Activated naive CD4-positive, alpha-beta T cell treated with anti-CD3 and anti-CD28 coated beads for 36 hours (primary cell): ENCODE results near the gene VAT1L. TPM values are rescaled to one million over a fixed set of nuclear protein-coding genes. Genes with fewer than 3 reads are reported as not detected.

Experiments
- CTCF ChIA-PET: fragments of 350-600 bp; sonication (Branson Sonifier 250); formaldehyde crosslinking; loops from one replicate; lab custom pipeline; 2021; ENCODE audit warnings: antibody characterized with exemption; lab: Charles Lee
- DNase-seq: peaks from one replicate; pipeline ENCODE4 v3.0.0-alpha.2; 2020
- H3K27ac Mint-ChIP-seq: one replicate; pipeline ENCODE4 v1.8.0; 2021; ENCODE audit warnings: mild to moderate bottlenecking, mixed read lengths
- H3K27me3 Mint-ChIP-seq: one replicate; pipeline ENCODE4 v1.8.0; 2021; ENCODE audit warnings: low read depth, mixed read lengths
- H3K36me3 Mint-ChIP-seq: one replicate; pipeline ENCODE4 v1.8.0; 2021; ENCODE audit warnings: low read depth, mixed read lengths
- H3K4me1 Mint-ChIP-seq: one replicate; pipeline ENCODE4 v1.8.0; 2021; ENCODE audit warnings: low read depth, mixed read lengths
- H3K4me3 Mint-ChIP-seq: one replicate; pipeline ENCODE4 v1.8.0; 2021; ENCODE audit warnings: mild to moderate bottlenecking, moderate library complexity, mixed read lengths
- H3K9me3 Mint-ChIP-seq: one replicate; pipeline ENCODE4 v1.8.0; 2021; ENCODE audit warnings: mixed read lengths
- intact Hi-C: fragments of 100-400 bp; cut with micrococcal nuclease; formaldehyde crosslinking; loops from one replicate; pipeline ENCODE4 v1.15.1; 2023
- total RNA-seq, 2 experiments: library from RNA; stranded (reverse); gene quantifications; one replicate each; pipeline ENCODE4 v1.2.3, GENCODE V29; 2021

The VAT1L gene
- total RNA-seq, 2 experiments from 2014 or later = not detected

DNA sequence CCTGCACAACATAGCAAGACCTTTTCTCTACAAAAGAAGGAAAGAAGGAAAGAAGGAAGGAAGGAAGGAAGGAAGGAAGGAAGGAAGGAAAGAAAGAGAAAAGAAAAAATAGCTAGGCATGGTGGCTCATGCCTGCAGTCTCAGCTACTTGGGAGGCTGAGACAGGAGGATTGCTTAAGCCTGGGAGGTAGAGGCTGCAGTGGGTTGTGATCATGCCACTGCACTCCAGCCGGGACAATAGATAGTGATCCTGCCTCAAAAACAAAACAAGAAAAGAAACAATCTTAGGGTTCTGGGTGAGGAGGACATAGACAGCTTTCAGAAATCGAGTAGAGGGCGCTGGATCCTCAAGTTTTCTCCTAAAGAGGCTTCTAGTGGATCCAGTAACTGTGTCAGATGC, 174.3 kb downstream of the VAT1L start:
- intact Hi-C loops = no loop called here
- Mint-ChIP-seq H3K9me3 (no peaks in the 10 kb centered on the region), H3K36me3 (no peaks in the 10 kb centered on the region), H3K27ac (no peak overlapping the region), H3K4me1 (no peaks in the 10 kb centered on the region), H3K4me3 (no peak overlapping the region), H3K27me3 (peaks cover 34% of the 10 kb centered on the region)
- DNase-seq = no peak
- CTCF ChIA-PET = interaction anchor here (1.0 kb wide), 1 partner anchor 10 kb away, joined by 3 read pairs; no protein-coding TSS in a partner anchor

DNA sequence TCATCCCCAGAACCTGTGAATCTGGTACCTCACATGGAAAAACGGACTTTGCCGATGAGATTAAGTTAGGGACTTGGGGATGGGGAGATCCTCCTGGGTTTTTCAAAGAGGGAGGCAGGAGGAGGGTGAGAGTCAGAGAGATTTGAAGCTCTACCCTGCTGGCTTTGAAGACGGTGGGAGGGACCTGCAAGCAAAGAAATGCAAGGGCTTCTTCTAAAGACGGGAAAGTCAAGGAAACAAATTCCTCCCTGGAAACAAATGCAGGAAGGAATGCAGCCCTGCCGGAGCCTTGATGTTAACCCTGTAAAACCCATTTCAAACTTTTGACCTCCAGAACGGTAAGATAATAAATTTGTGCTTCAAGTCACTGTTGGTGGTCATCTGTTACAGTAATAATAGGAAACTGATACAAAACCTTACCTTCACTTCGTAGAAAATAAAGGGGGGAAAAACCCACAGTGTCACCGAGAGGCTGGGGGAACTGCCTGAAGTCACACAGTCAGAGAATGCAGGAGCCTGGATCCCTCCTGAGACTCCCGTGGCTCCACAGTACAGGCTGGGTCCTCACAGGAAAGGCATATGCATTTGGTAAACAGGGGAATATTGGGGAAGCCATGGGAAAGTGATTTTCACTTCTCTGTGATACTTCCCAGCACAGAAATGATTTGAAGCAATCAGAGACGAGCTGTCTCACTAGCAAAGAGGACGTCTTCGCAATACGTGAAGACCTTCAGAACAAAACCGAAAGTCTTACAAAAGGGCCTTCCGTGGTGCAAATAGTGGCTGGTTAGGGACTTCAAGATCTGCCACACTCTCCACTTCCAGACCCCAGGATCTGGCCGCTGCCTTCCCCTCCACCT, 175.1 kb downstream of the VAT1L start:
- H3K27ac Mint-ChIP-seq = no peak overlapping the region

DNA sequence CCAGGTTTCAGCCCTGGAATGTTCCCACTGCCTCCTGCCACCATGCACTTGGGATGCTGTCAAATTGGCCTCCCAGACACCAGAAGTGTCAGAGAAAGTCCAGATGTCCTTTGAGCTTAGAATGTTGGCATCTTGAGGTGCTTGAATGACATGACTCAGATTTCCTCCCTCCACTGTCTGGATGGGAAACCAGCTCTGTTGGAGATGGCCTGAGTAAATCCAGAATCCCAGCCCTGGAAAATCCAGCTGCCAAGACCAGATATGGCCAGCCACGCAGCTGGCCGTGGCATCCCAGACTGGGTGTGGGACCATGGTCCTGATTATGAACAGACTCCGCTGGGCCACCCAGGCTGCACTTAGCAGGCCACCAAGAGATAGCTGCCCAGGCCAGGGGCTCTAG, 177.0 kb downstream of the VAT1L start:
- Mint-ChIP-seq H3K4me1 (no peaks in the 10 kb centered on the region), H3K27me3 (peaks cover 33% of the 10 kb centered on the region), H3K4me3 (no peak overlapping the region), H3K9me3 (no peaks in the 10 kb centered on the region), H3K27ac (no peak overlapping the region), H3K36me3 (no peaks in the 10 kb centered on the region)
- intact Hi-C loops = no loop called here
- CTCF ChIA-PET = interaction anchor here (0.8 kb wide), 1 partner anchor 39 kb away, joined by 3 read pairs; no protein-coding TSS in a partner anchor
- no peak for DNase-seq

More for the DNA sequence above, 175.1 kb downstream of the VAT1L start:
- CTCF ChIA-PET = interaction anchor here (1.0 kb wide), 1 partner anchor 9 kb away, joined by 3 read pairs; no protein-coding TSS in a partner anchor
- no peak for DNase-seq
- no peaks in the 10 kb centered on the region for H3K36me3 Mint-ChIP-seq
- peaks cover 33% of the 10 kb centered on the region for H3K27me3 Mint-ChIP-seq
- H3K4me3 Mint-ChIP-seq = no peak overlapping the region
- H3K4me1 Mint-ChIP-seq = no peaks in the 10 kb centered on the region
- intact Hi-C loops = no loop called here
- H3K9me3 Mint-ChIP-seq = no peaks in the 10 kb centered on the region

DNA sequence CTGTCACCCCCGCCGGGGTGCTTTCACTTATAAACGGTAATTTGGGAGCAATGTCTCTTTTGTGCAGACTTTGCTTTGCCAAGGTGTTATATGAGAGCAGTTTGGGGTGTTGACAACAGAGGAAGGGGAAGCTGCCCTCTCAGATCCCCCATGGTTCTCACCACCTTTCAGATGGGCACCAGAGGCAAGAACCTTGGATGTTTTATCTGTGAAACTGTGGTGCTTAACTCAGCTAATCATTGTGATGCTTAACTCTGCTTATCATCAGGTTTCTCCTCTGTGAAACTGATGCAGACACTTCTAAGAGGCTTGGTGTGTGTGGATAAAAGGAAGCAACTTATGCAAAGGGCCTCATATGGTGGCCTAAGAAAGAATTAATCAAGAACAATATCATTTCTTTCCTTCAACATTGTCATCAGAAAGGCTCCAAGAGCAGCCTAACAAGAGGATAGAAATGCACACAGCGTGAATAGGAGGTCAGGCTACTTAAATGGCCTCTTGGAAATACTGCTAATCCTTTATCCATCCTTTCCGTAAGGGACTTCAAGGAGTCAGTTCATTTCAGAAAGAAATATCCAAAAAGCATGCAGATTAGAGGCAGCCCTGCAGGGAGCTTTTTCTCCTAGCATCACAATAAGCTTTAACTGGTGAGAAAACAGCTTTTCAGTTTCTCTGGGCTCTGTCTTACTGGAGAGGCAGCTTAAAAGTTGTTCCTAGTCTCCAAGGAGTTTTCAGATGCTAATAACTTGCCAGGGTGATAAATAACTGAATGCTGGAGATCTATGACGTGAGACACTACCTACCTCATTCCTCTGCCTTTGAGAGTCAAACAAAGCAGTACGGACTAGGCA, 178.9 kb downstream of the VAT1L start:
- Mint-ChIP-seq H3K4me1 (peaks cover 3% of the 10 kb centered on the region), H3K36me3 (no peaks in the 10 kb centered on the region), H3K27me3 (peaks cover 28% of the 10 kb centered on the region), H3K27ac (no peak overlapping the region), H3K9me3 (no peaks in the 10 kb centered on the region), H3K4me3 (no peak overlapping the region)
- intact Hi-C loops = no loop called here
- DNase-seq = no peak
- CTCF ChIA-PET = interaction anchor here (8.7 kb wide), 1 partner anchor 291 kb away, joined by 53 read pairs; no protein-coding TSS in a partner anchor

DNA sequence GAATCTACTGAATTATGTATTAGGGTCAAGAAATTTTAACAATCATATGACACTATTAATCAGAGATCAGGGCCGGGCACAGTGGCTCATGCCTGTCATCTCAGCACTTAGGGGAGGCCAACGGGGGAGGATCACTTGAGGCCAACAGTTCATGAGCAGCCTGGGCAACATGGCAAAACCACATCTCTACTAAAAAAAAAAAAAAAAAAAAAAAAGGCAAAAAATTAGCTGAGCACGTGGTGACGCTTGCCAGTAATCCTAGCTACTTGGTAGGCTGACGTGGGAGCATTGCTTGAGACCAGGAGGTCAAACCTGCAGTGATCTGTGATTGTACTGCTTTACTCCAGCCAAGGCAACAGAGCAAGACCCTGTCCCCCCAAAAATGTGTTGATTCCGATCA, 181.5 kb downstream of the VAT1L start:
- H3K4me1 Mint-ChIP-seq = peaks cover 3% of the 10 kb centered on the region
- no peaks in the 10 kb centered on the region for H3K9me3 Mint-ChIP-seq
- H3K4me3 Mint-ChIP-seq = no peak overlapping the region
- H3K36me3 Mint-ChIP-seq = no peaks in the 10 kb centered on the region
- intact Hi-C loops = loop anchor here (5.0 to 10.0 kb wide), 2 partner anchors 185 to 388 kb away; partner anchors contain the start of gene VAT1L
- DNase-seq = no peak
- H3K27me3 Mint-ChIP-seq = peaks cover 20% of the 10 kb centered on the region
- CTCF ChIA-PET = interaction anchor here (0.6 to 8.7 kb wide), 5 partner anchors 16 to 293 kb away, joined by 3 to 53 read pairs (median 3); no protein-coding TSS in a partner anchor
- H3K27ac Mint-ChIP-seq = no peak overlapping the region

DNA sequence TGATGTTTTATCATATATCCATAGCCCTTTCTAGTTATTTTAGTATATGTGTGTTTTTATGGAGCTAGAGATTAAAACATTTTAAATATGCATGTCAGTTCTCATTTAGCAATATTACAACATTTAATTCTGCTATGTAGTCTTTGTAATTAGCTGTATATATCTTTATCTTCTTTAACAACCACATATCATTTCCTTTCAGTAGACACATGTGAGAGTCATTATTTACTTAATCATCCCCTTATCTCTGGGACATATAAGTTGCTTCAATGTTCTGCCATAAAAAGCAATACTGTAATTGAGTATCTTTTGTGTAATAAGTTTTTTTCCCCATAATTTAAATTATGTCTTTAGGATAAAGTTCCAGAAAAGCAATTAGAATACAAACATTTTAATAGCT, 182.0 kb downstream of the VAT1L start:
- intact Hi-C loops = loop anchor here (5.0 to 10.0 kb wide), 2 partner anchors 186 to 388 kb away; partner anchors contain the start of gene VAT1L
- H3K27ac Mint-ChIP-seq = no peak overlapping the region
- H3K27me3 Mint-ChIP-seq = peaks cover 18% of the 10 kb centered on the region
- CTCF ChIA-PET = interaction anchor here (0.6 to 8.7 kb wide), 10 partner anchors 11 to 294 kb away, joined by 3 to 53 read pairs (median 4); no protein-coding TSS in a partner anchor
- no peak overlapping the region for H3K4me3 Mint-ChIP-seq
- DNase-seq = no peak
- no peaks in the 10 kb centered on the region for H3K36me3 Mint-ChIP-seq
- H3K4me1 Mint-ChIP-seq = peaks cover 3% of the 10 kb centered on the region
- H3K9me3 Mint-ChIP-seq = no peaks in the 10 kb centered on the region

DNA sequence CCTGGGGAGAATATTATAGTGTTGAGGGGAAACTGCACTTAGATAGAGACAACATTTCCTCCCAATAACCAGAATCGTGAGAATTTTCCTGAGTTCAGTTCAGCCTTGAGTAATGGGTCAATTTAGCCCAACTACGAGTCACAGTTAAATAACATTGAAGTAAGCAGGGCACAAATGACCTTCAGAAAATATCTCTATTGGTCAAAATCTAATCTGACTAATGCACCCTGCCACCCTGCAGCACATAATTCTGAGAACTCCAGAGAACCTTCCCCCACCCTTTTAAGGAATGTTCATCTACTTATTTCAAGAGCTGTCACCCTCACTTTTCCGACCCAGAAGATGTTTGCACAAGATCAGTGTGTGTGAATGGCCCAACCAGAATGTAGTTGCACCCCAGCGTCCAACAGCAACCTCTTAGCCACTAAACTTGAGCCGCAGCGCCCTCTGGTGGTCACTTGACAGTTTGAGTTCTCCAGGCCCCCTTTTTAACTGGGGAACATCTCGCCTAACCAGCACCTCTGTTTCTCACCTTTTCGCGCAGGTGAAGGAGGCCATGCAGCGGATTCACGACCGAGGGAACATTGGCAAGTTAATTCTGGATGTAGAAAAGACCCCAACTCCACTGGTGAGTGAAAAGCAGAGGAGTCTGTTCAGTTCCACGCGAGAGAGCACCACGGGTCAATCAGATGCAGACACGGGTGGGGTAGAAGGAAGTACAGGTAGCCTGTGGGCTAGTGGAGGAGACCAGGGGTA, 183.1 kb downstream of the VAT1L start:
- intact Hi-C loops = loop anchor here (1.0 to 10.0 kb wide), 5 partner anchors 32 to 735 kb away; partner anchors contain the start of gene VAT1L
- Mint-ChIP-seq H3K4me1 (peaks cover 3% of the 10 kb centered on the region), H3K4me3 (no peak overlapping the region), H3K27ac (no peak overlapping the region), H3K36me3 (no peaks in the 10 kb centered on the region), H3K27me3 (peaks cover 14% of the 10 kb centered on the region), H3K9me3 (no peaks in the 10 kb centered on the region)
- CTCF ChIA-PET = interaction anchor here (0.9 to 8.7 kb wide), 6 partner anchors 12 to 295 kb away, joined by 3 to 53 read pairs (median 4); no protein-coding TSS in a partner anchor
- DNase-seq = peak; percentile 85

DNA sequence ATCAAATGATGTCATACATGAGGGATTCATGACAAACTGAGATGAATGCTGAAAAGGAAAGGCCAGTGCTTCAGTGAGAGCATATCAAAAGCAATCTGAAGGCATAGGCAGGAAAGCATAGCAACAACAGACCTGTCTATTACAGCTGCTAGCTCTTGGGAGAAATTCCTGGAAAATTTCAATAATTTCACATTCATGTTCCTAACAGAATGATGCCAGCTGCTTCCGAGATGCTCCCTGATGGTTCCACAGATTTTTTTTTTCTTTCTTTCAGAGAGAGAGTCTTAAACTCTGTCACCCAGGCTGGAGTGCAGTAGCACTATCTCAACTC, 183.7 kb downstream of the VAT1L start:
- DNase-seq = no peak
- Mint-ChIP-seq H3K27me3 (peaks cover 14% of the 10 kb centered on the region), H3K9me3 (no peaks in the 10 kb centered on the region), H3K4me1 (peaks cover 3% of the 10 kb centered on the region), H3K4me3 (no peak overlapping the region), H3K36me3 (no peaks in the 10 kb centered on the region), H3K27ac (no peak overlapping the region)
- CTCF ChIA-PET = interaction anchor here (0.9 to 8.7 kb wide), 4 partner anchors 9 to 296 kb away, joined by 3 to 53 read pairs (median 14); no protein-coding TSS in a partner anchor
- intact Hi-C loops = loop anchor here (5.0 to 10.0 kb wide), 2 partner anchors 187 to 390 kb away; partner anchors contain the start of gene VAT1L

DNA sequence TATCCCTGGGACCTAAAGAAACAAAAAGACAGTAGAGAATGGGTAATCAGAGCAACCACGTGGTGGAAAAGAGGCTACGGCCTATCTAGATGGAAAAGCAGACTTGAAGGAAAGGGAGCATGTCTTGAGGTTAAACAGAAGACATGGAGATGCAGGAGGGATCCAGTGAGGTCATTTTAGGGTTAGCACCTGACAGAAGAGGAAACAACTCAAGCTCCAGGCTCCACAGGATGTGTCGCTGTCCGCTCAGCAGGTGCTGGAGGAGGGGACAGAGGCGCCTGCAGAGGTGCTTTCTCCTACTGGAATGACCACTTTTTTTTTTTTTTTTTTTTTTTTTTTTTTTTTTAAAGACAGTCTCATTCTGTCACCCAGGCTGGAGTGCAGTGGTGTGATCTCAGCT, 186.5 kb downstream of the VAT1L start:
- H3K9me3 Mint-ChIP-seq = no peaks in the 10 kb centered on the region
- H3K36me3 Mint-ChIP-seq = no peaks in the 10 kb centered on the region
- no peak overlapping the region for H3K4me3 Mint-ChIP-seq
- H3K27ac Mint-ChIP-seq = no peak overlapping the region
- DNase-seq = peak; percentile 27
- H3K27me3 Mint-ChIP-seq = peaks cover 10% of the 10 kb centered on the region
- H3K4me1 Mint-ChIP-seq = peaks cover 3% of the 10 kb centered on the region
- intact Hi-C loops = loop anchor here (5.0 to 10.0 kb wide), 2 partner anchors 190 to 393 kb away; partner anchors contain the start of gene VAT1L
- CTCF ChIA-PET = interaction anchor here (5.7 to 8.7 kb wide), 2 partner anchors 28 to 298 kb away, joined by 24 to 53 read pairs; no protein-coding TSS in a partner anchor

DNA sequence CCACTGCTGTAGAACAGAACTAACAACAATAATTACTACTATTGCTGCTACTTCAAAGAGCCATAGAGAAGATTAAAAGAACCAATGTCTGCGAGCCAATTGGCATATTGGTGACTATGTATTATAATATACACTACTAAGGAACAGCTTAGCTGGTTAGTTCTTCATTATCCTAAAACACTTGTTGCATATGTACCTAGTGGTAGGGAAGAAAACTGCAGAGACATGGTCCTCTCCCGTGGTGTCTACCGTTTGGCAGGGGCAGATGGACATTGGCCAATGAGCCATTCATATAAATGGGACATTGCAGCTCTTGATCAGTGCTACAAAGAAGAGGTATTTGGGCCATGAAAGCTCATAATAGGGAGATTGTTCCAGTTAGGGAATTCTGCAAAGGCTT, 187.6 kb downstream of the VAT1L start:
- CTCF ChIA-PET = interaction anchor here (2.2 kb wide), 1 partner anchor 26 kb away, joined by 7 read pairs; no protein-coding TSS in a partner anchor

DNA sequence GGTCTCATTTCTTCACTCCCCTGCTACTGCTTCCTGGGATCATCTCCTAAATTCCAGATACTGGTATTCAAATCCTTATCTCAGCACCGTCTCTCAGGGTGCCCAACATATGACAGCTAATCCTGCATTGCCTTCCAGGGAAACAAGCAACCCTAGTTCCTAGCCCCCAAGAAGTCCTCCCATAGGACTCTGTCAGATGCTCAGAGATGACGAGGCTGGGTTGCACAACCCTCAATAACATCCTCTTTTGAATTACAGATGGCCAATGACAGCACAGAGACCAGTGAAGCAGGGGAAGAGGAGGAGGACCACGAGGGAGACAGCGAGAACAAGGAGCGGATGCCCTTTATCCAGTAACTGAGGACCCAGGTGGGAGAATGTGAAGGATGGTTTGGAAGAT, 189.0 kb downstream of the VAT1L start:
- Mint-ChIP-seq H3K36me3 (no peaks in the 10 kb centered on the region), H3K27me3 (peaks cover 8% of the 10 kb centered on the region), H3K4me3 (no peak overlapping the region), H3K27ac (no peak overlapping the region), H3K9me3 (no peaks in the 10 kb centered on the region), H3K4me1 (no peaks in the 10 kb centered on the region)
- DNase-seq = no peak
- intact Hi-C loops = loop anchor here (10.0 kb wide), 1 partner anchor 193 kb away; the partner anchor contains the start of gene VAT1L
- CTCF ChIA-PET = interaction anchor here (2.2 kb wide), 1 partner anchor 25 kb away, joined by 7 read pairs; no protein-coding TSS in a partner anchor

More for the DNA sequence above, 187.6 kb downstream of the VAT1L start:
- intact Hi-C loops = loop anchor here (10.0 kb wide), 1 partner anchor 191 kb away; the partner anchor contains the start of gene VAT1L
- H3K27me3 Mint-ChIP-seq = peaks cover 10% of the 10 kb centered on the region
- no peaks in the 10 kb centered on the region for H3K36me3 Mint-ChIP-seq
- H3K4me3 Mint-ChIP-seq = no peak overlapping the region
- H3K27ac Mint-ChIP-seq = no peak overlapping the region
- H3K9me3 Mint-ChIP-seq = no peaks in the 10 kb centered on the region
- peaks cover 3% of the 10 kb centered on the region for H3K4me1 Mint-ChIP-seq
- no peak for DNase-seq
